Coronary artery (tissue), 2 donors: ENCODE measurements around the gene ZNF587B.
"Not testable (repeated sequence)": the region's sequence is repeated elsewhere in the genome, so short reads cannot be mapped to it uniquely, and the experiment has no call there.

Experiments used
- DNase-seq: peaks from one replicate; pipeline ENCODE4 v3.0.0-alpha.2; 2017; ENCODE audit warnings: low spot score
- H3K27ac ChIP-seq, 2 donors: fragments of 200-600 bp; sonication (generic); one replicate each; pipeline ENCODE4 v1.5.1; 2016 to 2019
- H3K4me3 ChIP-seq: fragments of 200-600 bp; sonication (generic); 2 replicates; pipeline ENCODE4 v1.5.1; 2016; ENCODE audit warnings: mild to moderate bottlenecking, moderate library complexity
- CTCF ChIP-seq: fragments of 200-600 bp; sonication (generic); IDR thresholded peaks from one replicate; pipeline ENCODE4 v1.5.1; 2019; ENCODE audit warnings: antibody characterized with exemption

Gene ZNF587B

GRCh38 chr19:57841122-57841763 is 11.1 kb downstream of the ZNF587B start:
- Histone ChIP-seq H3K27ac (no peak overlapping the region), H3K4me3 (no peak overlapping the region)
- no peak for TF ChIP-seq CTCF
- no peak for DNase-seq

GRCh38 chr19:57847164-57847563 is 17.1 kb downstream of the ZNF587B start:
- H3K27ac ChIP-seq, H3K4me3 ChIP-seq, DNase-seq: not testable (repeated sequence)

- H3K4me3 ChIP-seq: peak overlapping the region; percentile 84
- H3K27ac ChIP-seq, DNase-seq: not testable (repeated sequence)
Observed at GRCh38 chr19:57849162-57849665, 19.1 kb downstream of the ZNF587B start.

- Histone ChIP-seq H3K27ac (peak within 1 kb of the TSS; percentile 36 to 72), H3K4me3 (peak within 1 kb of the TSS; percentile 84)
- peak; percentile 74 for DNase-seq
Observed at GRCh38 chr19:57849666-57850473, 19.8 kb downstream of the ZNF587B start, which contains the start of gene ZNF587. Gene ZNF587 (plus strand): TSS chr19:57849859. CDS start chr19:57850039, 180 bp downstream.

GRCh38 chr19:57850553-57851017 is 20.5 kb downstream of the ZNF587B start:
- no peak for DNase-seq
- Histone ChIP-seq H3K27ac (no peak overlapping the region), H3K4me3 (peak overlapping the region; percentile 84)
- no peak for TF ChIP-seq CTCF

- not testable (repeated sequence) for H3K27ac ChIP-seq, H3K4me3 ChIP-seq, DNase-seq
Observed at GRCh38 chr19:57851812-57852603, 21.9 kb downstream of the ZNF587B start.

- not testable (repeated sequence) for H3K4me3 ChIP-seq, H3K27ac ChIP-seq, DNase-seq
Observed at GRCh38 chr19:57854117-57854516, 24.0 kb downstream of the ZNF587B start.

GRCh38 chr19:57862351-57862750 is 32.3 kb downstream of the ZNF587B start:
- H3K4me3 ChIP-seq, DNase-seq, H3K27ac ChIP-seq: not testable (repeated sequence)

GRCh38 chr19:57867868-57868492 is 37.9 kb downstream of the ZNF587B start:
- Histone ChIP-seq H3K27ac (no peak overlapping the region), H3K4me3 (no peak overlapping the region)
- TF ChIP-seq CTCF: no peak
- DNase-seq: no peak

GRCh38 chr19:57869655-57870054 is 39.6 kb downstream of the ZNF587B start:
- H3K4me3 ChIP-seq, DNase-seq, H3K27ac ChIP-seq: not testable (repeated sequence)
